ENCODE results near the gene EPGN.

DNA sequence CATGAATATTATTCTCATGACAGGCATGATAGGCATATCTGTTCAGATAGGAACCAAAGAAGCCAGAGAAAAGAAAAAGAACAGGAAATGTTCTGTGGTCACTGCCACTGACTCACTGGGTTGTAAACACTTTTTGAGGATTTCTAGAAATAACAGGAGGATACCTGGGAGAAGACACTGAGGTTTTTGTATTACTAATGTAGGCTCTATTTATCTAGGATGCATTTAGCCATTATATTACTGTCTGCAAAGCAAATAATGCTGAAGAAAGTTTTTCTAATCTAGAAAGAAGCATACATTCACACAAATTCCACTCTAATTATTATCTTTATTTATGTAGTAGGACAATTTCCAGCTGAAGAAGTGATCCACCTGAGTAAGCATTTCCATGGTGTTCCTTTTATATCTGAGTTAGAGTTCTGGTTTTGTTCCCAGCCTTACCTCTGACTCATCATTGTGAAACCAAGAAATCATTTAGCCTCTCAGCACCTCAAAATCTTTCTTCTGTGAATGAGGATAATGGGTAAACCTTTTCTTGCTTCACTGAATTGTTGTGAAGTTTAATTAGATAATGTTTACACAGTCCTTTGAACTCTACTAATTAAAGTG lies 40.2 kb upstream of the EPGN start:
- TF ChIP-seq SSRP1 (CRISPR knock-in tag; IDR thresholded peaks at IDR 0.05) (no peak), ZNF354B (CRISPR knock-in tag; IDR thresholded peaks at IDR 0.05) (no peak)
- TF ChIP-seq, protein P1, sequence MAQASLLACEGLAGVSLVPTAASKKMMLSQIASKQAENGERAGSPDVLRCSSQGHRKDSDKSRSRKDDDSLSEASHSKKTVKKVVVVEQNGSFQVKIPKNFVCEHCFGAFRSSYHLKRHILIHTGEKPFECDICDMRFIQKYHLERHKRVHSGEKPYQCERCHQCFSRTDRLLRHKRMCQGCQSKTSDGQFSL (CRISPR knock-in tag; IDR thresholded peaks at IDR 0.05) = no peak
- TF ChIP-seq, protein P2, sequence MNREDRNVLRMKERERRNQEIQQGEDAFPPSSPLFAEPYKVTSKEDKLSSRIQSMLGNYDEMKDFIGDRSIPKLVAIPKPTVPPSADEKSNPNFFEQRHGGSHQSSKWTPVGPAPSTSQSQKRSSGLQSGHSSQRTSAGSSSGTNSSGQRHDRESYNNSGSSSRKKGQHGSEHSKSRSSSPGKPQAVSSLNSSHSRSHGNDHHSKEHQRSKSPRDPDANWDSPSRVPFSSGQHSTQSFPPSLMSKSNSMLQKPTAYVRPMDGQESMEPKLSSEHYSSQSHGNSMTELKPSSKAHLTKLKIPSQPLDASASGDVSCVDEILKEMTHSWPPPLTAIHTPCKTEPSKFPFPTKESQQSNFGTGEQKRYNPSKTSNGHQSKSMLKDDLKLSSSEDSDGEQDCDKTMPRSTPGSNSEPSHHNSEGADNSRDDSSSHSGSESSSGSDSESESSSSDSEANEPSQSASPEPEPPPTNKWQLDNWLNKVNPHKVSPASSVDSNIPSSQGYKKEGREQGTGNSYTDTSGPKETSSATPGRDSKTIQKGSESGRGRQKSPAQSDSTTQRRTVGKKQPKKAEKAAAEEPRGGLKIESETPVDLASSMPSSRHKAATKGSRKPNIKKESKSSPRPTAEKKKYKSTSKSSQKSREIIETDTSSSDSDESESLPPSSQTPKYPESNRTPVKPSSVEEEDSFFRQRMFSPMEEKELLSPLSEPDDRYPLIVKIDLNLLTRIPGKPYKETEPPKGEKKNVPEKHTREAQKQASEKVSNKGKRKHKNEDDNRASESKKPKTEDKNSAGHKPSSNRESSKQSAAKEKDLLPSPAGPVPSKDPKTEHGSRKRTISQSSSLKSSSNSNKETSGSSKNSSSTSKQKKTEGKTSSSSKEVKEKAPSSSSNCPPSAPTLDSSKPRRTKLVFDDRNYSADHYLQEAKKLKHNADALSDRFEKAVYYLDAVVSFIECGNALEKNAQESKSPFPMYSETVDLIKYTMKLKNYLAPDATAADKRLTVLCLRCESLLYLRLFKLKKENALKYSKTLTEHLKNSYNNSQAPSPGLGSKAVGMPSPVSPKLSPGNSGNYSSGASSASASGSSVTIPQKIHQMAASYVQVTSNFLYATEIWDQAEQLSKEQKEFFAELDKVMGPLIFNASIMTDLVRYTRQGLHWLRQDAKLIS (CRISPR knock-in tag; IDR thresholded peaks at IDR 0.05) = no peak
